GM19395 (cell line): ENCODE data around the gene PRR33.

ENCODE experiments used
- ATAC-seq: cut with Tn5 transposase; IDR thresholded peaks from one replicate; pipeline ENCODE4 v1.9.1; 2021; ENCODE audit warnings: mild to moderate bottlenecking, moderate library complexity; ENCODE audit not compliant: unreplicated experiment

The PRR33 gene

GRCh38 chr11:1864831-1865665 lies 26.6 kb downstream of the PRR33 start:
- no peak for ATAC-seq

DNA sequence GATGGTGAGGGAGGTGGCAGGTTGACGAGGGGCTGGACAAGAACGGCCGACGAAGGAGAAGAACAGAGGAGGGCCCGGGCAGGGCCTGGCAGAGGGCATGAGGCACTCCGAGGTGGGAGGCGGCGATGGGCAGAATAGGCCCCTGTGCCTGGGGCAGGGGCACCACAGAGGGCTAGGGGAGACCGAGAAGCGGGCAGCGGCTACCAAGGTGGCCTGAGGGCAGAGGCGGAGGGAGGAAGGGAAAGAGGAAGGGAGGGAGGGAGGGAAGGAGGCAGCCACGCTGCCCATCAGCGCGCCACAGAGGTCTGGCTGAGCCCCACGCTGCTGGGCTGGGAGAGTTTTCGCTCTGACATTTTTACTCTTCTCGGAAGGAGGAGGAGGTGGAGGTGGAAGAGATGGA lies 27.5 kb downstream of the PRR33 start:
- ATAC-seq: no peak

- ATAC-seq: no peak
Observed at GRCh38 chr11:1863352-1864216, 28.1 kb downstream of the PRR33 start.

DNA sequence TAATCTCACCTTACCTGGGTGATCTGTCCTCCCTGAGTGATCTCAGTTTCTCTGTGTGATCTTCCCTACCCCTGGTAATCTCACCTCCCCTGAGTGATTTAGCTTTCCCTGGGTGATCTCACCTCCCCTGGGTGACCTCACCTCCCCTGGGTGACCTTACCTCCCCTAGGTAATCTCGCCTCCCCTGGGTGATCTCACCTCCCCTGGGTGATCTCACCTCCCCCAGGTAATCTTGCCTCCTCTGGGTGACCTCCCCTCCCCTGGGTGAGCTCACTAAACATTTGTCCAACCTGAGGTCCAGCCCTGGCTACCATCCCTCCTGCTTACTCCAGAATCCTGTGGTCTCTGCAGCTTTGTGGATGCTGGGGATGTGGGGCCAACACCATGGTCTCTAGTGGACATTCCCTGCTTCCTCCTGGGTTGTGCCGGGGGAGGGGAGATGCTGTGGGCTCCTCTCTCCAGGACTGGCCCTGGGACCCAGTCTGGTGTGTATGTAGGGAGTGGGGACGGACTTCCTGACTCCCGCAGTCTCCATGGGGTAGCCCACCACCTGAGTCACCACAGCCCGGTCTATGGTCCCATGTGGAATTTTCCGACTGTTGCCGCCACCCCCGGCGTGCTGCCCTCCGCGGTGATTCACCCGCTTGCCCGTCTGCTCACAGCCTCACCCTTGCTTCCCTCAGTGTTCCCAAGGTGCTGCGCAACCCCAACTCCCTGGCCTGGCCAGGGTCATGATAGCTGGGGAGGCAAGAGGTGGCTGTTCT lies 28.9 kb downstream of the PRR33 start:
- ATAC-seq: no peak

- no peak for ATAC-seq
Observed at GRCh38 chr11:1861435-1862411, 30.0 kb downstream of the PRR33 start.

GRCh38 chr11:1860108-1860507 lies 31.6 kb downstream of the PRR33 start:
- ATAC-seq: no peak

DNA sequence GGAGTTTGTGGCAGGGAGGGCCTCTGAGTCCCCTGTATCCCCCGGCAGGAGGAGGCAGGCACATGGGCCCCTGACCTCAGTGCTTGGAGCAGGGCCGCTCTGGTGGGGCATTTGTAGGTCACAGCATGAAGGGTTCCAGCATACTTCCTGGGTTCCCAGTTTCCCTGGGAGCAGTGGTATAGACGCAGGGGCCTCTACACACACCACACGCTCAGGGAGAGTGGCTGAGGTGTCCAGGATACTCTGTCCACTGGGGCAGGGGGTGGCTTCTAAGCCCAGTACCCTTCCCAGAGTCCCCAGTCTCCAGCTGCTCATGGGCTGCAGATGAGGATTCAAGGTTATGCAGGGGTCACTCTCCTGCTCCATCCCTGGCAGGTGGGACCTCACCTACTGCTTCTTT lies 32.7 kb downstream of the PRR33 start:
- ATAC-seq: no peak

DNA sequence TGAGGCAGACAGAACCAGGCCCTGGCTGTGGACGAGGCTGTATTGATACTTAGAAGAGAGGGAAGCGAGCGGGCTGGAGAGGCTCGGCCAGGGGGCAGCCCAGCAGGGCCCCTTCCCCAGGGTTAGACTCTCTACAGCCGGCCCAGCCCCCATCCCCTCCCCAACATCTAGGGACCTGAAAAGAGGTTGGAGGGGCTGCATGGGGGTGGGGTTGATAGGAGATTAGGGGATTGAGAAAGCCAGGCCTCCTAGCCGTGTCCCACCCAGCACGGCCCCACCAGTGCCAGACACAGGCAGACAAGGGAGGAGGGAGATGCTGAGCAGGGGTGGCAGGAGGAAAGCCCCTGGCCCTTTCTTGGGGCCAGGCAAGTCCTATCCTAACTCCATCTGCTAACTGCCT lies 33.1 kb downstream of the PRR33 start:
- no peak for ATAC-seq

DNA sequence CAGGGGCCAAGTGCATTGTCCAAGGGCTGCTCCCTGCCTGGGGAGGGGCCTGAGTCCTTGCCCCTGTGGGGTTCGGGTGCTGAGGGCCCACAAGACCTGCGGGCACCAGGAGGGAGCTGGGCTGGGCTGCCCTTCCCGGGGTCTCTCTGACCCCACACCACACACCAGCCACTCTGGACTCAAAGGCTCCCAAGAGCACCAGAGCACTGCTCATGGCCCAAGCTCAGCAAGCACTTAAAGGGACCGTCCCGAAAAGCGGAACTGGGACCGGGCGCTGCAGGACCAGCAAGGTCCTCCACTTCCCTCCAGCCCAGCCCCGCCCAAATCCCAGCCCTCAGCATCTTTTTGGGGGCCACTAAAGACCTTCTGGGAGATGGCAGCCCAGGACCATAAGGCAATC lies 33.5 kb downstream of the PRR33 start:
- ATAC-seq: no peak

GRCh38 chr11:1857064-1857463 lies 34.6 kb downstream of the PRR33 start:
- no peak for ATAC-seq

DNA sequence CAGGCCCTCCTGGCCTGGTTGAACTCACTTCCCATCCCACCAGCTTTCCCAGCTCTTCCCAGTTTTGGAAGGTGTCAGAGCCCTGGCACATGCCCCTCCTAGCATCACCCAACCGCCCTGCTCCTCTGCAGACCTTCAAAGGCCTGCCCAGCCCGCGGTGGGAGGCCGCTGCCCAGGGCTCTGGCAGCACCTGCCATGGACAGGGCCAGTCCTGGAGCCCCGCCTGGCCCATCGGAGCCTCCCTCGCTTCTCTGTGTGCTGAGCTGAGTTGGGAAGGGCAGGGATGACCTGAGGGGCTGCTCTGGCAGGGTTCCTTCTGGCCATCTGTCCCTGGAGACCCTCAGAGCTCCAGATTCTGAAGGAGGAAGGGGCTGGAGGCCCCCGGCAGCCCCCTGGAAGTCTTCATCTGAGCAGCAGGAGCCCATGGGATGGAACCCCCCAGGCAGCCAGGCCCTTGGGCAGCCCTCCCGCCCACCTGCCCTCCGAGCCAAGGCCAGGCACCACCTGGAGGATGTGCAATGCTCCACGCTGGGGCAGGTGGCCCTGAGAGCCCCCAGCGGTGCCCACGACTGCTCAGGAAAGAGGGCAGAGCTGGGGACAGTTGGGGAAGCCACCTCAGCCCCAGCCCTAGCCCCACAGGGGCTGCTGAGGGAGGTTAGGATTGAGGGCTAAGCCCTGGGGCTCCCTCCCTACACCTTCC lies 35.2 kb downstream of the PRR33 start:
- ATAC-seq: no peak

DNA sequence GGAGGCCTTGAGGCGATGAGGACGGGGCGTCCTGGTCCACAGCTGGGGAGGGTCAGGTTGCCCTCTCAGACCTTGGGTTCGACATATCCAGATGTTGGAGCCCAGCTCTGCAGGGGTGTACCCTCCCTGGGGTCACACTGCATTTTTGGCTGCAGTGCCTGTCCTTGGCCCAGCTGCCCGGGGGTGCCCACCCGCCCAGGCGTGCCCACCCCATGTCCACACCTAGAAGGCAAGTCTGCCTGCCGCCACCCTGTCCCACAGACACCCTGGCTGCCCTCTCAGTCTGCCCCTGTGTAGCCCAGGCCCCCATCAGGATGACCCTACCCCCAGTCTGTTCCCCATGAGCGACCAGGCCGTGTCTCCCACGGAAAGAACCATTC lies 35.8 kb downstream of the PRR33 start:
- ATAC-seq: no peak

GRCh38 chr11:1854949-1855885 lies 36.5 kb downstream of the PRR33 start:
- ATAC-seq: peak; percentile 45

- peak; percentile 25 for ATAC-seq
Observed at GRCh38 chr11:1854132-1854948, 37.4 kb downstream of the PRR33 start.

GRCh38 chr11:1853376-1854131 lies 38.1 kb downstream of the PRR33 start:
- ATAC-seq: no peak

DNA sequence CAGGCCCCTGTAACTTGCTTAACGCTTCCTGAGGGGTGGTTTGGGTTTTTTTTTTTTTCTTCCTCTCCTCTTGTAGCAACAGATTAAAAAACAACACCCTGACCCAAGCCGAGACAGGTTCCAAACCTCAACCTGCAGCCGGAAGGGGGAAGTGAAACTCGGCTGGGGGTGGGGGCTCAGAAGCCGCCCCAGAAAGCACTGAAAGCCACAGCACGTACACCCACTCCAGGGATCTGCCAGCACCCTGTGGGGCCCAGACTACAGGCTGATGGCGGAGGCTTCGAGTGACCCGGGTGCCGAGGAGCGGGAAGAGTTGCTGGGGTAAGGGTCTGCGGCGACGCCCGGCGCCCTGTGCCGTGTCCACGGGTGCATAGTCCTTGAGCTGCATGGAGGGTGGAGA lies 38.8 kb downstream of the PRR33 start, which contains the start of gene LSP1:
Gene LSP1, plus strand, starts transcription at position 208 of the 400 bp plus-strand sequence. Its CDS starts 61 bp downstream, at position 269.
- ATAC-seq: peak; percentile 42
